ENCODE results near the gene ADARB2.

The ADARB2 gene

GRCh38 chr10:1746796-1747195 is 9.5 kb upstream of the ADARB2 start:
- peak; percentile 0 for DNase-seq (ENCODE audit: low read depth)
- no peak overlapping the region for H3K4me3 ChIP-seq (ENCODE audit: control insufficient read depth, low read depth, low read length)
- TF ChIP-seq, protein P1, sequence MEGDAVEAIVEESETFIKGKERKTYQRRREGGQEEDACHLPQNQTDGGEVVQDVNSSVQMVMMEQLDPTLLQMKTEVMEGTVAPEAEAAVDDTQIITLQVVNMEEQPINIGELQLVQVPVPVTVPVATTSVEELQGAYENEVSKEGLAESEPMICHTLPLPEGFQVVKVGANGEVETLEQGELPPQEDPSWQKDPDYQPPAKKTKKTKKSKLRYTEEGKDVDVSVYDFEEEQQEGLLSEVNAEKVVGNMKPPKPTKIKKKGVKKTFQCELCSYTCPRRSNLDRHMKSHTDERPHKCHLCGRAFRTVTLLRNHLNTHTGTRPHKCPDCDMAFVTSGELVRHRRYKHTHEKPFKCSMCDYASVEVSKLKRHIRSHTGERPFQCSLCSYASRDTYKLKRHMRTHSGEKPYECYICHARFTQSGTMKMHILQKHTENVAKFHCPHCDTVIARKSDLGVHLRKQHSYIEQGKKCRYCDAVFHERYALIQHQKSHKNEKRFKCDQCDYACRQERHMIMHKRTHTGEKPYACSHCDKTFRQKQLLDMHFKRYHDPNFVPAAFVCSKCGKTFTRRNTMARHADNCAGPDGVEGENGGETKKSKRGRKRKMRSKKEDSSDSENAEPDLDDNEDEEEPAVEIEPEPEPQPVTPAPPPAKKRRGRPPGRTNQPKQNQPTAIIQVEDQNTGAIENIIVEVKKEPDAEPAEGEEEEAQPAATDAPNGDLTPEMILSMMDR (conservative IDR thresholded peaks at IDR 0.05; ENCODE audit: control insufficient read depth, insufficient read depth, low read depth, low read length) = no peak

DNA sequence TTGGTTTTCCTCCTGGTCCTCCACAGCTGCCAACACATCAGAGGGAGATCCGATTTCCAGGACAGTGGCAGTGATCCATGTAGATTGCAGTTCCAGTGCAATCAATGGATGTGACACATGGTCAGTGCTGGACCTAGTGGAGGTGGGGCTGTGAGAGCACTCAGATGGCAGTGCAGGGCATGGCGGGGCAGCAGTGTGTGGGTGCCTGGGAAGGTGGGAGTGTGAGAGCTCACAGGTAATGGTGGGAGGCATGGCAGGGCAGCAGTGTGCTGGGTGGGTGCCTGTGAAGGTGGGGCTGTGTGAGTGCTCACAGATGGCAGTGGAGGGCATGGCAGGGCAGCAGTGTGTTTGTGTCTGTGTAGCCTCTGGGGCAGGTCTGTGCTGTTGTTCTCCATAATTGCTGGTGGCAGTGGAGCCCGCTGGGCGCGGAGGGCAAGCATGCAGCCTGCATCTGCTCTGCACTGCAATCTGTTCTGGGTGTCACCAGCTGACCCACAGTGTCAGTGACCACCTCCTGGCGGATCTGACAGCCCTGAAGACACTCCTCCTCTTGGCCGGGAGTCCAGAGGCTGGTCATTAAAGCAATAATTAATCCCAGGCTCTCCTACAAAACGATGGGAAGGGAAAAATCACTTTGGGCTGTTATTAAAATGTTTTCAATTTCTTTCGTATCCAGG is 8.6 kb upstream of the ADARB2 start:
- no peak for DNase-seq (ENCODE audit: low read depth)
- TF ChIP-seq, protein P1 (conservative IDR thresholded peaks at IDR 0.05; ENCODE audit: control insufficient read depth, insufficient read depth, low read depth, low read length) = no peak
- H3K4me3 ChIP-seq (ENCODE audit: control insufficient read depth, low read depth, low read length) = no peak overlapping the region

GRCh38 chr10:1744524-1744923 is 7.2 kb upstream of the ADARB2 start:
- TF ChIP-seq, protein P1 (conservative IDR thresholded peaks at IDR 0.05; ENCODE audit: control insufficient read depth, insufficient read depth, low read depth, low read length) = no peak
- no peak overlapping the region for H3K4me3 ChIP-seq (ENCODE audit: control insufficient read depth, low read depth, low read length)
- no peak for DNase-seq (ENCODE audit: low read depth)

DNA sequence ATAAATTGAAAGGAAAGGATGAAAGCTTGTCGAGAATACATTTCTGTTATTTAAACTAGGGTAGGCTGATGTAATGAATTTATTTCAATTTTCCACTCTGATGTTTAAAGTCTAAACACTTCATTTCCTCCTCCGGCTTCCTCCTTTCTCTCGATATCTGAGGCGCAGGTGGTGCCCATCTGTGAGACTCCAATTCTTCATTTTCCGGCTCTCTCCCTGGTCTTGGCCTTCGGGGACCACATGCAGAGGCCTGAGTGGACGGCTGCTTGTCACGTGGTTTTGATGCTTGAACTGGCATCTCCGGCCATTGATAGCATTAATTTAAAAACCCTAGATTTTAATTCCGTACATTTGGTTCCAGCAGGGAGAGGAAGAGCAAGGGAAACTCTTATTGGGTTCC is 5.8 kb upstream of the ADARB2 start:
- no peak overlapping the region for H3K4me3 ChIP-seq (ENCODE audit: control insufficient read depth, low read depth, low read length)
- DNase-seq (ENCODE audit: low read depth) = no peak
- TF ChIP-seq, protein P1 (conservative IDR thresholded peaks at IDR 0.05; ENCODE audit: control insufficient read depth, insufficient read depth, low read depth, low read length) = no peak

GRCh38 chr10:1741450-1741849 is 4.1 kb upstream of the ADARB2 start:
- no peak overlapping the region for H3K4me3 ChIP-seq (ENCODE audit: control insufficient read depth, low read depth, low read length)
- TF ChIP-seq, protein P1 (conservative IDR thresholded peaks at IDR 0.05; ENCODE audit: control insufficient read depth, insufficient read depth, low read depth, low read length) = no peak
- DNase-seq (ENCODE audit: low read depth) = no peak

DNA sequence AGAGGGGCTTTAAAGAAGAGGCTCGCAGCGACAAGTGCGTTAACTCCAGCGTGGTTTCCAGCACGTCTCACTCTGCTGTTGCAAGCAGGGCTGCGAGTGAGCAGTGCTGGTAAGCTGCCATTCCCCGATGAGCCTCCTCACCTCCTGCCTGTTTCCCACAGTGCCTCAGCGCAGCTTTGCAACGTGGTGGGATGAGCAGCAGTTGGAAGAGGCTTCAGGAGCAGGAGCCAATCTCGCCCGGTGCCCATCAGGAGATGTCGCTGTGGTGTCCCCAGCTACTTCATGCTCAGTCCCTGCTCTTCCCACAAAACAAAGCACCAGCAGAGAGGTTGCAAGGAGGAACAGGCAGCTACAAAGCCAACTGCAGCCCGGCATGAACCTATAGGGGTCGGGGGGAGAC is 2.4 kb upstream of the ADARB2 start:
- TF ChIP-seq, protein P1 (conservative IDR thresholded peaks at IDR 0.05; ENCODE audit: control insufficient read depth, insufficient read depth, low read depth, low read length) = no peak
- H3K4me3 ChIP-seq (ENCODE audit: control insufficient read depth, low read depth, low read length) = no peak overlapping the region
- DNase-seq (ENCODE audit: low read depth) = no peak

- no peak overlapping the region for H3K4me3 ChIP-seq (ENCODE audit: control insufficient read depth, low read depth, low read length)
- DNase-seq (ENCODE audit: low read depth) = no peak
Measured at GRCh38 chr10:1738950-1739349, 1.6 kb upstream of the ADARB2 start.

More at GRCh38 chr10:1738950-1739349, 1.6 kb upstream of the ADARB2 start:
- TF ChIP-seq, protein P1 (conservative IDR thresholded peaks at IDR 0.05; ENCODE audit: control insufficient read depth, insufficient read depth, low read depth, low read length) = no peak

Measured in fibroblast of mammary gland (primary cell).